ENCODE measurements around the gene CTSA.
"Not testable (repeated sequence)": the region's sequence is repeated elsewhere in the genome, so short reads cannot be mapped to it uniquely, and the experiment has no call there.

The CTSA gene

GRCh38 chr20:45897289-45897688 lies 6.2 kb downstream of the CTSA start:
- H3K4me3 ChIP-seq (ENCODE audit: low read length), result no peak overlapping the region
- no peak for TF ChIP-seq CTCF (conservative IDR thresholded peaks at IDR 0.05; ENCODE audit: low read depth, low read length)
- DNase-seq (ENCODE audit: low read depth), result no peak

DNA sequence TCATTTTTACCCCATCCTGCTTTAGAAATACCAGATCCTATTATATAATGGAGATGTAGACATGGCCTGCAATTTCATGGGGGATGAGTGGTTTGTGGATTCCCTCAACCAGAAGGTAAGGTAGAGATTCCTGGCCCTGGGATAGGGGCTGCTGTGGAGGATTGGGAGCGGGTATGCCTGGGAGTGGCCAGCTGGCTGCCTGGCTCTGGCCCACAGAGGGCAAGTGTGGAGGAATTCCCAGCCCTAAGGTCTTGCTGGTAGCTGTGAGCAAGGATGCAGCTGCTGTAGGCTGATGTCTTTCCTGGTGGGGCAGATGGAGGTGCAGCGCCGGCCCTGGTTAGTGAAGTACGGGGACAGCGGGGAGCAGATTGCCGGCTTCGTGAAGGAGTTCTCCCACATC lies 6.6 kb downstream of the CTSA start:
- no peak for DNase-seq (ENCODE audit: low read depth)
- H3K4me3 ChIP-seq (ENCODE audit: low read length), result no peak overlapping the region
- TF ChIP-seq CTCF (conservative IDR thresholded peaks at IDR 0.05; ENCODE audit: low read depth, low read length), result no peak

DNA sequence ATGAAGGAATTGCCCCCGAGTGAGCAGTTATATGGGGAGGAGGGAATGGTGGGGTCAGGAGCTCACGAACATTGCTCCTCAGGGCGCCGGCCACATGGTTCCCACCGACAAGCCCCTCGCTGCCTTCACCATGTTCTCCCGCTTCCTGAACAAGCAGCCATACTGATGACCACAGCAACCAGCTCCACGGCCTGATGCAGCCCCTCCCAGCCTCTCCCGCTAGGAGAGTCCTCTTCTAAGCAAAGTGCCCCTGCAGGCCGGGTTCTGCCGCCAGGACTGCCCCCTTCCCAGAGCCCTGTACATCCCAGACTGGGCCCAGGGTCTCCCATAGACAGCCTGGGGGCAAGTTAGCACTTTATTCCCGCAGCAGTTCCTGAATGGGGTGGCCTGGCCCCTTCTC lies 7.2 kb downstream of the CTSA start:
- DNase-seq (ENCODE audit: low read depth), result no peak
- TF ChIP-seq CTCF (conservative IDR thresholded peaks at IDR 0.05; ENCODE audit: low read depth, low read length), result no peak
- no peak overlapping the region for H3K4me3 ChIP-seq (ENCODE audit: low read length)

GRCh38 chr20:45899046-45899835 lies 8.1 kb downstream of the CTSA start:
- no peak for DNase-seq (ENCODE audit: low read depth)
- no peak for TF ChIP-seq CTCF (conservative IDR thresholded peaks at IDR 0.05; ENCODE audit: low read depth, low read length)
- no peak overlapping the region for H3K4me3 ChIP-seq (ENCODE audit: low read length)

GRCh38 chr20:45901332-45901731 lies 10.2 kb downstream of the CTSA start:
- not testable (repeated sequence) for H3K4me3 ChIP-seq (ENCODE audit: low read length); DNase-seq (ENCODE audit: low read depth)

DNA sequence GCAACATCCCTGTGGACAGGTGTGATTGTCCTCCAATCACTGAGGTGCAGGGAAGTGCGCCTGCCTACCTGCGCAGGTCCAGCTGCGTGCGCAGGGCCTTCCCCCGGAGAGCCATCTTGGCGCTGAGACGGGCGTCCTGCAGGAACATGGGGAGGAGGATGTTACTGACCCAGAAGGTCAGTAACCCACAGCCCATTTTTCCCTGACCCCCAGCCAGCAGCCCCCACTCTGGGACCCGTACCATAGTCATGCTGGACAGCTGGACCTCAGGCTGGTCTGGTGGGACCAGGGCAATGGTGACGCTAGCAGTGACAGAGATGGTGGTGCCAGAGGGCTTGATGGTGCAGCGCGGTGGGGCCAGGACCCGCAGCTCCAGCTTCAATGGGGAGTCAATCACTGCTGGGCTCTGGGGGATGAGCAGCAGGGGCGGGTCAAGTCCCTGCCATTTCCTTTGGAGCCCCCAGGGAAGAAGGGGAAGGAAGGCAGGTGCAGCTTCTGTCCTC lies 11.1 kb downstream of the CTSA start:
- TF ChIP-seq CTCF (conservative IDR thresholded peaks at IDR 0.05; ENCODE audit: low read depth, low read length), result no peak
- DNase-seq (ENCODE audit: low read depth), result no peak
- no peak overlapping the region for H3K4me3 ChIP-seq (ENCODE audit: low read length)

GRCh38 chr20:45904583-45905504 lies 13.7 kb downstream of the CTSA start:
- TF ChIP-seq CTCF (conservative IDR thresholded peaks at IDR 0.05; ENCODE audit: low read depth, low read length), result no peak
- H3K4me3 ChIP-seq (ENCODE audit: low read length), result no peak overlapping the region
- no peak for DNase-seq (ENCODE audit: low read depth)
